ENCODE data around the gene GAS2L2. TPM values are rescaled to one million over a fixed set of nuclear protein-coding genes. Genes with fewer than 3 reads are reported as not detected.

Gene GAS2L2
- total RNA-seq, 1 experiment from 2014 or later: 0.15 TPM

DNA sequence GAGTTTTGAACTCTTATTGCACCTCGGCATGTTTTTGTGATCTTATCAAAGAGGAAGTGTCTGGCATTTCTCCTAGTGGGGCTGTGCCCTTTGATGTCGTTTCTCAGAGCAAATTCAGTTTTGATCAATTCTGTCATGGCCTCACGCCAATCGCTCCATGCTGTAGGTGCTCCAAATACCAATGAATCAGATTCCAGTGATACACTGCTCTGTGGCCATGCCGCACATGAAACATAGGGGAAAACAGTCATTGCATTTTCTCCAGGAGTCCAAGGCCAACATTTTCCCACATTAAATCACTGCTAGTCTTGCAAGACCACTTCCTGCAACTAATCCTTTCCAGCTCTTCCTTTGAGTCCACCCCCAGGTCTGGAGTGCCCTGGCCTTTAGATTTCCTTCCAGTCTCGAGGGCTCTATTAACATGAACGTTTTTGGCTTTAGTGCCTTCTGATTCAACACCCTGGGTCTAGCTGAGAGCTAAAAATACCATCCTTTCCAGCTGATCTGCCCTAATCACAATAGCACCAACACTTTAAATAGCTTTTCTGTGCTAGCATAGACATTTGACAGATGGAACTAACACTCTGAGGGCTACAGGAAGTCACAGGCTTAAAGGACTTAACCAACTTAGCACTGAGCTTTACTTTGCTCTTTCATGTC, 39.8 kb downstream of the GAS2L2 start:
- ATAC-seq (no peak), DNase-seq (ENCODE audit: low spot score) (no peak)
- Mint-ChIP-seq H3K4me3 (no peak overlapping the region), H3K4me1 (no peaks in the 10 kb centered on the region), H3K27ac (no peak overlapping the region), H3K9me3 (no peaks in the 10 kb centered on the region), H3K36me3 (peaks cover 35% of the 10 kb centered on the region), H3K27me3 (ENCODE audit: low read depth) (no peaks in the 10 kb centered on the region)
- ChIA-PET POLR2A (no interaction called here), CTCF (interaction anchor here (1.1 to 1.4 kb wide), 2 partner anchors 34 to 51 kb away, joined by 3 read pairs; no protein-coding TSS in a partner anchor)
- TF ChIP-seq KAT7 (CRISPR knock-in tag; IDR thresholded peaks at IDR 0.05; ENCODE audit: borderline replicate concordance): no peak
- TF ChIP-seq JAZF1 (CRISPR knock-in tag; IDR thresholded peaks at IDR 0.05): no peak
- TF ChIP-seq USF1 (CRISPR knock-in tag; IDR thresholded peaks at IDR 0.05): no peak

DNA sequence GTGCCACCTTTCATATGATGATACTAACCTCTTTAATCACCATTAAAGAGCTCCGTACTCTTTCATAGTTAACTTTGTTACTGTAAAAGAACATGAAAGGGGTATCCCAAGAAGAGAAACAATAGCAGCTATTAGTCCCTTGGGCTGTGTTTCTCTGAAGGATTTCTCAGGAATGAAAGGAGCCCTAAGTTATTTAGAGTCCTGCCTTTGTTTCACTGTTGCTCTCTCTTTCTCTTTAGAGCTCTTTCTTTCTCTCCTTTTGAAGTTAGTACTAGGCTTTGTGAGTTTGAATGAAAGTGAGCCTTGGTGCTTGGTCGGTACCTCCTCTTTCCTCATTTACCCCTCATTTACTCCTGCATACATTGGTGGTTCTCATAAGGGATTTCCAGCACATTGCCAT, 42.1 kb downstream of the GAS2L2 start:
- POLR2A ChIA-PET: no interaction called here

More for the DNA sequence above, 42.1 kb downstream of the GAS2L2 start:
- H3K27me3 Mint-ChIP-seq (ENCODE audit: low read depth): no peaks in the 10 kb centered on the region
- DNase-seq (ENCODE audit: low spot score) (no peak), ATAC-seq (no peak)
- no peaks in the 10 kb centered on the region for H3K4me1 Mint-ChIP-seq
- TF ChIP-seq TEAD1 (CRISPR knock-in tag; IDR thresholded peaks at IDR 0.05) (no peak), EMX1 (CRISPR knock-in tag; IDR thresholded peaks at IDR 0.05) (no peak), MYBL2 (CRISPR knock-in tag; IDR thresholded peaks at IDR 0.05) (no peak), ZNF219 (CRISPR knock-in tag; IDR thresholded peaks at IDR 0.05; ENCODE audit: borderline replicate concordance) (no peak), OVOL2 (CRISPR knock-in tag; IDR thresholded peaks at IDR 0.05; ENCODE audit: borderline replicate concordance) (no peak), GRHL2 (CRISPR knock-in tag; IDR thresholded peaks at IDR 0.05; ENCODE audit: insufficient replicate concordance, severe bottlenecking) (no peak), CREB1 (CRISPR knock-in tag; IDR thresholded peaks at IDR 0.05) (no peak), GTF2I (CRISPR knock-in tag; conservative IDR thresholded peaks at IDR 0.05) (no peak), ZNF396 (CRISPR knock-in tag; IDR thresholded peaks at IDR 0.05; ENCODE audit: borderline replicate concordance) (no peak), ZSCAN18 (CRISPR knock-in tag; IDR thresholded peaks at IDR 0.05) (no peak), PRRX2 (CRISPR knock-in tag; IDR thresholded peaks at IDR 0.05) (no peak), JAZF1 (CRISPR knock-in tag; IDR thresholded peaks at IDR 0.05) (no peak), ATF3 (CRISPR knock-in tag; conservative IDR thresholded peaks at IDR 0.05) (no peak), SMAD4 (CRISPR knock-in tag; IDR thresholded peaks at IDR 0.05) (no peak), MAX (CRISPR knock-in tag; IDR thresholded peaks at IDR 0.05) (no peak)
- TF ChIP-seq, protein P1, sequence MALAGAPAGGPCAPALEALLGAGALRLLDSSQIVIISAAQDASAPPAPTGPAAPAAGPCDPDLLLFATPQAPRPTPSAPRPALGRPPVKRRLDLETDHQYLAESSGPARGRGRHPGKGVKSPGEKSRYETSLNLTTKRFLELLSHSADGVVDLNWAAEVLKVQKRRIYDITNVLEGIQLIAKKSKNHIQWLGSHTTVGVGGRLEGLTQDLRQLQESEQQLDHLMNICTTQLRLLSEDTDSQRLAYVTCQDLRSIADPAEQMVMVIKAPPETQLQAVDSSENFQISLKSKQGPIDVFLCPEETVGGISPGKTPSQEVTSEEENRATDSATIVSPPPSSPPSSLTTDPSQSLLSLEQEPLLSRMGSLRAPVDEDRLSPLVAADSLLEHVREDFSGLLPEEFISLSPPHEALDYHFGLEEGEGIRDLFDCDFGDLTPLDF (CRISPR knock-in tag; IDR thresholded peaks at IDR 0.05): no peak
- TF ChIP-seq, protein P2, sequence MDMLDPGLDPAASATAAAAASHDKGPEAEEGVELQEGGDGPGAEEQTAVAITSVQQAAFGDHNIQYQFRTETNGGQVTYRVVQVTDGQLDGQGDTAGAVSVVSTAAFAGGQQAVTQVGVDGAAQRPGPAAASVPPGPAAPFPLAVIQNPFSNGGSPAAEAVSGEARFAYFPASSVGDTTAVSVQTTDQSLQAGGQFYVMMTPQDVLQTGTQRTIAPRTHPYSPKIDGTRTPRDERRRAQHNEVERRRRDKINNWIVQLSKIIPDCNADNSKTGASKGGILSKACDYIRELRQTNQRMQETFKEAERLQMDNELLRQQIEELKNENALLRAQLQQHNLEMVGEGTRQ (CRISPR knock-in tag; IDR thresholded peaks at IDR 0.05): no peak
- TF ChIP-seq, protein P3, sequence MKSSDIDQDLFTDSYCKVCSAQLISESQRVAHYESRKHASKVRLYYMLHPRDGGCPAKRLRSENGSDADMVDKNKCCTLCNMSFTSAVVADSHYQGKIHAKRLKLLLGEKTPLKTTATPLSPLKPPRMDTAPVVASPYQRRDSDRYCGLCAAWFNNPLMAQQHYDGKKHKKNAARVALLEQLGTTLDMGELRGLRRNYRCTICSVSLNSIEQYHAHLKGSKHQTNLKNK (CRISPR knock-in tag; IDR thresholded peaks at IDR 0.05): no peak
- TF ChIP-seq, protein P4, sequence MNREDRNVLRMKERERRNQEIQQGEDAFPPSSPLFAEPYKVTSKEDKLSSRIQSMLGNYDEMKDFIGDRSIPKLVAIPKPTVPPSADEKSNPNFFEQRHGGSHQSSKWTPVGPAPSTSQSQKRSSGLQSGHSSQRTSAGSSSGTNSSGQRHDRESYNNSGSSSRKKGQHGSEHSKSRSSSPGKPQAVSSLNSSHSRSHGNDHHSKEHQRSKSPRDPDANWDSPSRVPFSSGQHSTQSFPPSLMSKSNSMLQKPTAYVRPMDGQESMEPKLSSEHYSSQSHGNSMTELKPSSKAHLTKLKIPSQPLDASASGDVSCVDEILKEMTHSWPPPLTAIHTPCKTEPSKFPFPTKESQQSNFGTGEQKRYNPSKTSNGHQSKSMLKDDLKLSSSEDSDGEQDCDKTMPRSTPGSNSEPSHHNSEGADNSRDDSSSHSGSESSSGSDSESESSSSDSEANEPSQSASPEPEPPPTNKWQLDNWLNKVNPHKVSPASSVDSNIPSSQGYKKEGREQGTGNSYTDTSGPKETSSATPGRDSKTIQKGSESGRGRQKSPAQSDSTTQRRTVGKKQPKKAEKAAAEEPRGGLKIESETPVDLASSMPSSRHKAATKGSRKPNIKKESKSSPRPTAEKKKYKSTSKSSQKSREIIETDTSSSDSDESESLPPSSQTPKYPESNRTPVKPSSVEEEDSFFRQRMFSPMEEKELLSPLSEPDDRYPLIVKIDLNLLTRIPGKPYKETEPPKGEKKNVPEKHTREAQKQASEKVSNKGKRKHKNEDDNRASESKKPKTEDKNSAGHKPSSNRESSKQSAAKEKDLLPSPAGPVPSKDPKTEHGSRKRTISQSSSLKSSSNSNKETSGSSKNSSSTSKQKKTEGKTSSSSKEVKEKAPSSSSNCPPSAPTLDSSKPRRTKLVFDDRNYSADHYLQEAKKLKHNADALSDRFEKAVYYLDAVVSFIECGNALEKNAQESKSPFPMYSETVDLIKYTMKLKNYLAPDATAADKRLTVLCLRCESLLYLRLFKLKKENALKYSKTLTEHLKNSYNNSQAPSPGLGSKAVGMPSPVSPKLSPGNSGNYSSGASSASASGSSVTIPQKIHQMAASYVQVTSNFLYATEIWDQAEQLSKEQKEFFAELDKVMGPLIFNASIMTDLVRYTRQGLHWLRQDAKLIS (CRISPR knock-in tag; IDR thresholded peaks at IDR 0.05; ENCODE audit: borderline replicate concordance): no peak
- peaks cover 30% of the 10 kb centered on the region for H3K36me3 Mint-ChIP-seq
- H3K4me3 Mint-ChIP-seq: no peak overlapping the region
- no peak overlapping the region for H3K27ac Mint-ChIP-seq
- CTCF ChIA-PET: interaction anchor here (1.2 to 1.4 kb wide), 2 partner anchors 17 to 36 kb away, joined by 3 to 7 read pairs; no protein-coding TSS in a partner anchor
- no peaks in the 10 kb centered on the region for H3K9me3 Mint-ChIP-seq
